Left hindlimb (tissue), 1 donor: ENCODE results near the gene ZSCAN21.
A peak's percentile ranks its signal among the peaks of the same experiment; 100 is the strongest.

Experiments used
- DNase-seq: peaks from one replicate; pipeline ENCODE4 v3.0.0-alpha.2; 2018

The ZSCAN21 gene

GRCh38 chr7:100079024-100079560, 29.5 kb downstream of the ZSCAN21 start:
- DNase-seq = no peak

- DNase-seq = no peak
These were observed 31.4 kb downstream of the ZSCAN21 start for GRCh38 chr7:100080907-100081534.

GRCh38 chr7:100081535-100082102, 32.0 kb downstream of the ZSCAN21 start, which contains the start of gene ZNF3:
Gene ZNF3 (minus strand): TSS chr7:100081723. CDS start chr7:100077357, 4,366 bp downstream.
- DNase-seq = peak; percentile 99

- DNase-seq = no peak
These were observed 33.4 kb downstream of the ZSCAN21 start for GRCh38 chr7:100082978-100083377.

- no peak for DNase-seq
These were observed 35.9 kb downstream of the ZSCAN21 start for GRCh38 chr7:100085515-100085914.

GRCh38 chr7:100087055-100087750, 37.6 kb downstream of the ZSCAN21 start:
- no peak for DNase-seq

- no peak for DNase-seq
These were observed 38.6 kb downstream of the ZSCAN21 start for GRCh38 chr7:100088095-100088620.

- peak; percentile 86 for DNase-seq
These were observed 39.3 kb downstream of the ZSCAN21 start, which contains the start of gene COPS6 for GRCh38 chr7:100088621-100089457. Gene COPS6 (plus strand): TSS chr7:100088969. CDS start chr7:100088991, 22 bp downstream.

GRCh38 chr7:100089458-100090196, 40.1 kb downstream of the ZSCAN21 start:
- DNase-seq = no peak

- DNase-seq = no peak
These were observed 41.2 kb downstream of the ZSCAN21 start for GRCh38 chr7:100090527-100091410.

GRCh38 chr7:100091411-100092181, 42.0 kb downstream of the ZSCAN21 start:
- no peak for DNase-seq

GRCh38 chr7:100093054-100093453, 43.5 kb downstream of the ZSCAN21 start:
- no peak for DNase-seq

- no peak for DNase-seq
These were observed 43.9 kb downstream of the ZSCAN21 start for GRCh38 chr7:100093498-100093897.

- no peak for DNase-seq
These were observed 44.4 kb downstream of the ZSCAN21 start for GRCh38 chr7:100093925-100094486.

GRCh38 chr7:100095289-100095688, 45.7 kb downstream of the ZSCAN21 start:
- DNase-seq = no peak

- no peak for DNase-seq
These were observed 46.1 kb downstream of the ZSCAN21 start for GRCh38 chr7:100095704-100096103.

GRCh38 chr7:100098913-100099312, 49.3 kb downstream of the ZSCAN21 start:
- DNase-seq = no peak

- no peak for DNase-seq
These were observed 49.9 kb downstream of the ZSCAN21 start for GRCh38 chr7:100099452-100099851.

GRCh38 chr7:100100420-100101015, 50.9 kb downstream of the ZSCAN21 start:
- DNase-seq = peak; percentile 96
